Mucosa of rectum (tissue), 2 donors: Measurements from ENCODE around the gene MEAK7.
A peak's percentile ranks its signal among the peaks of the same experiment; 100 is the strongest.

ENCODE experiments used
- H3K27ac ChIP-seq, 2 donors: one replicate each; pipeline ENCODE4 v1.7.0; 2013; ENCODE audit warnings: inconsistent platforms in 2 of 2, low read depth in 2 of 2, low read length in 2 of 2
- H3K27me3 ChIP-seq, 2 donors: one replicate each; pipeline ENCODE4 v1.7.0; 2013; ENCODE audit warnings: low read length in 2 of 2; ENCODE audit not compliant: control insufficient read depth in 2 of 2, insufficient read depth in 2 of 2
- H3K36me3 ChIP-seq, 2 donors: one replicate each; pipeline ENCODE4 v1.7.0; 2013; ENCODE audit warnings: low read length in 2 of 2; ENCODE audit not compliant: control insufficient read depth in 2 of 2, insufficient read depth in 2 of 2
- H3K4me1 ChIP-seq, 2 donors: one replicate each; pipeline ENCODE4 v1.7.0; 2013; ENCODE audit warnings: low read length in 2 of 2, mild to moderate bottlenecking in 1 of 2; ENCODE audit not compliant: control insufficient read depth in 2 of 2, insufficient read depth in 2 of 2
- H3K4me3 ChIP-seq, 2 donors: one replicate each; pipeline ENCODE4 v1.7.0; 2013; ENCODE audit warnings: low read length in 2 of 2
- H3K9ac ChIP-seq, 2 donors: one replicate each; pipeline ENCODE4 v1.7.0; 2013; ENCODE audit warnings: low read length in 2 of 2, low read depth in 1 of 2, mild to moderate bottlenecking in 1 of 2
- H3K9me3 ChIP-seq, 2 donors: one replicate each; pipeline ENCODE4 v1.7.0; 2013; ENCODE audit warnings: low read length in 2 of 2; ENCODE audit not compliant: control insufficient read depth in 2 of 2
- donor health status: healthy.
- donor health status: Normal muscosa, but diverticular disease.

The MEAK7 gene

DNA sequence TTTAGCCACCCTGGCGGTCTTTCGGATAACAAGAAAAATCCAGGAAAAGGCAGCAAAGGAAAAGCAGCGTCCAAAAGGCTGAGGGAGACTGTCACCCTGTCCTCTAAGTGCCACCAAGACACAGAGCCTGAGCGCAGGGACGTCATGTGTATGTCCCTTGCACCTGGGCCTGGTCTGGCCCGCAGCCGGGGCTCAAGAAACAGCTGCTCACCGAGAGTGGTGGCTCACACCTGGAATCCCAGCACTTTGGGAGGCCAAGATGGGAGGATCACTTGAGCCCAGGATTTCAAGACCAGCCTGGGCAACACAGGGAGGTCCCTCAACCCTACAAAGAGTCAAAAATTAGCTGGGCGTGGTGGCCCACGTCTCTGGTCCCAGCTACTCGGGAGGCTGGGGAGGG lies 9.2 kb upstream of the MEAK7 start:
- no peaks in the 10 kb centered on the region for H3K27me3 ChIP-seq
- no peak overlapping the region for H3K4me3 ChIP-seq
- H3K9me3 ChIP-seq = no peaks in the 10 kb centered on the region
- peaks cover 2 to 12% of the 10 kb centered on the region in 2 donors for H3K4me1 ChIP-seq
- no peaks in the 10 kb centered on the region for H3K36me3 ChIP-seq
- no peak overlapping the region for H3K9ac ChIP-seq
- peak overlapping the region in 1 of 2 donors; percentile 68 for H3K27ac ChIP-seq

DNA sequence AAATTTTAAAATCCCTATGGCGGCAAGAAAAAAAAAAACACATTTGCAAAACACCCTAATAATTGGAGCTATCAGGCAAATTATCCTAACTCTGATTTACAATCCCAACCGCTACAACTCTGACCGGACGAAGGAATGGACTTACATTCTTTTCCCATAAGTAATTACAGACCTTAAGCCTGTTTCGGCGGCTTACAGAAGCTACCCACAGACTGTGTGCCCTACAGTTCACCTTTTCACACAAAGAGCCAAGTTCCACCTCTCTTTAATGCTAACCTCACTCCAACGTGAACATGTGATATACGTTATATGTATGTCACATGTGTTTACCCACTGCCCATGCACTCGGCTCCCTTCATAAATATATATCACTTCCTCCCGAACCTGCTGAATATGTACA lies 8.7 kb upstream of the MEAK7 start:
- Histone ChIP-seq H3K9ac (no peak overlapping the region), H3K27me3 (no peaks in the 10 kb centered on the region), H3K36me3 (no peaks in the 10 kb centered on the region), H3K4me3 (no peak overlapping the region), H3K4me1 (peaks cover 0 to 12% of the 10 kb centered on the region in 2 donors), H3K27ac (peak overlapping the region in 1 of 2 donors; percentile 68), H3K9me3 (no peaks in the 10 kb centered on the region)

DNA sequence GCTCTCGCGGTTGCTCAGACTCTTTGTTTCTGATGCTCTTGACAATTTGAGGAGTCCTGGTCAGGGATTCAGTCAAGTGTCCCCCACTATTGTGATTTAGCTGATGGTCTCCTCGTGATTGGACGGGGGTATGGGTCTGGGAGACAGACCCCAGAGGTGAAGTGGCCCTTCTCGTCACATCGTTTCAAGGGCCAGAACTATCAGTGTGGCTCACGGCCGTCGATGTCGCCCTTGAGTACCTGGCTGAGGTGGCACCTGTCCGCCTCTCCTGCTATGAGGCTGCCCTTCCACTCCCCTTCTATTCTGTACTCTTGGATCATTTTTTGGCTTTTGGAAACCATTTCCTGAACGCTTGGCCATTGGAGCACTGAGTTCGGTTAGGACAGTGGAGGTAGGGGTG lies 7.4 kb upstream of the MEAK7 start:
- no peak overlapping the region for H3K27ac ChIP-seq
- H3K9me3 ChIP-seq = no peaks in the 10 kb centered on the region
- peaks cover 0 to 12% of the 10 kb centered on the region in 2 donors for H3K4me1 ChIP-seq
- H3K9ac ChIP-seq = no peak overlapping the region
- H3K27me3 ChIP-seq = no peaks in the 10 kb centered on the region
- no peak overlapping the region for H3K4me3 ChIP-seq
- no peaks in the 10 kb centered on the region for H3K36me3 ChIP-seq

DNA sequence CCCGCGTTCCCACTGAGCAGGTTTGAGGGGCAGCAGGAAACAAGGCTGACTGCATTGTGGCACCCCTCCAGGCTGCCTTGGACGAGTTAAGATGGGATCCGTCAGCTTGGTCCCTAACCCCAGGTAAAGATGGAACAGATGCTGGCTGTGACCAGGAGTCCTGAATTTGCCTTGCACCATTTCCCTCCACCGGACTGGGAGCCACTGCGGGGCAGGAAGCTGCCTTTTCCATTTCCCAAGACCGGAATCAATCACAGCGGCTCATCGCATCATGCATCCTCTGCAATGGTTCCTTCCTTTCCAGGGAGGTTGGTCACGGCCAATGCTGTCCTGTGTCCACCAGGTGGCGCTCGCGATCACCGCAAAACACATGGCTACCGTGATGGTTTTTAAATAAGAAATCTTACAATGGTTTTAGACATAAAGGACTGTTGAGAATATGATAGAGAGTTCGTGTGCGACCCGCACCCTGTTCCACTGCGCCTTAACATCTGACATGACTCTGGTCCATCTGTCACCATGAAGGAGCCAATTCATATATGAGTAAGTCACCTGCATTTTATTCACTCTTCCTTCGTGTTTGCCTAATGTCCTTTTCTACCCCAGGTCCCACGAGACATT lies 6.8 kb upstream of the MEAK7 start:
- Histone ChIP-seq H3K27me3 (no peaks in the 10 kb centered on the region), H3K4me1 (peaks cover 0 to 15% of the 10 kb centered on the region in 2 donors), H3K9ac (no peak overlapping the region), H3K36me3 (no peaks in the 10 kb centered on the region), H3K9me3 (no peaks in the 10 kb centered on the region), H3K4me3 (no peak overlapping the region), H3K27ac (no peak overlapping the region)

DNA sequence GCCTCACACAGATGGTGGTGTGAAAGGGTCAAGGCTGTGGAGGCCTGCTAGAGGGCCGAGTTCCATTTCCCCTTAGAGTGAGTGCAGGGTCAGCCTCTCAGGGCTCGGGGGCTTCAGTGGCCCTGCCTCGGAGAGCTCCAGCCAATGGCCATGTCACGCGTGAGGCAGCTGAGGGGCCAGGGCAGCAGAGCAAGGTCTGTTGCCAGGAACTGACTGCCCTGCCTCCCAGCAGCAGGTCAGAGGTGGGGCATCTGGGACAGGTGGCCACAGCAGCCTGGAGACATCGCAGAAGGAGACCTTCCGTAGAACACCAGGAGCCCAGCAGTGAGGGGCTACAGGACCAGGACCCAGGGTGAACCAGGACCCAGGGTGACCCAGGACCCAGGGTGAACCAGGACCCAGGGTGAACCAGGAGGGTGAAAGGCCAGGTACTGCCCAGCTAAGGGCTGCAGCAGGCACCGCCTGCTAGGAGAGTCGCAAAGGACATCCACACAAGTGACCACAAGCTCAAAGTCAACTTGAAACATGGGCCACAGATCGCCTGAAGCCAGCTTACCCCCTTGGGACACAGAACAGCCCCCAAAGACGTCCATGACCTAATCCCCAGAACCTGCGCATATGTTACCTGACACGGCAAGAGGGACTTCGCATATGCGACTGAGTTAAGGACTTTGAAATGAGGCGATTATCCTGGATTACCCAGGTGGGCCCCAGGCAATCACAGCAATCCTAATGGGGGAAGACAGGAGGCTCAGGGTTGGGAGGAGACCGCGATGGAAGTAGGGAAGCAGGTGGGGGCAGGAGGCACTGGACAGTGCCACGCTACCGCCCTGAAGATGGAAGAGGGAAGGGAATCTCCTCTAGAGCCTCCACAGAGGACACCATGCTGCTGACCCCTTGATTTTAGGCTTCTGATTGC lies 4.8 kb upstream of the MEAK7 start:
- H3K4me3 ChIP-seq = no peak overlapping the region
- no peaks in the 10 kb centered on the region for H3K27me3 ChIP-seq
- H3K36me3 ChIP-seq = no peaks in the 10 kb centered on the region
- H3K9me3 ChIP-seq = no peaks in the 10 kb centered on the region
- H3K4me1 ChIP-seq = peaks cover 7 to 21% of the 10 kb centered on the region in 2 donors
- no peak overlapping the region for H3K27ac ChIP-seq
- H3K9ac ChIP-seq = no peak overlapping the region

DNA sequence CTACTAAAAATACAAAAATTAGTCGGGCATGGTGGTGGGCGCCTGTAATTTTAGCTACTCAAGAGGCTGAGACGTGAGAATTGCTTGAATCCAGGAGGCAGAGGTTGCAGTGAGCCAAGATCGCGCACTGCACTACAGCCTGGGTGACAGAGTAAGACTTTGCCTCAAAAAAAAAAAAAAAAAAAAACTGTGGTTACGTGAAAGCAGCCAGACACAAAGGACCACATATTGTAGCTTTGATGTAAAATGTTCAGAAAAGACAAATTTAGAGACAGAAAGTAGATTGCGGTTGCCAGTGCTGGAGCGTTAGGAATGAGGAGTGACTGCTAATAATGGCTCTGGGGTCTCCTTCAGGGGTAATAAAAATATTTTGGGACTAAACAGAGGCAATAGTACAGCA lies 4.0 kb upstream of the MEAK7 start:
- Histone ChIP-seq H3K4me3 (no peak overlapping the region), H3K27me3 (no peaks in the 10 kb centered on the region), H3K4me1 (peaks cover 11 to 28% of the 10 kb centered on the region in 2 donors)

DNA sequence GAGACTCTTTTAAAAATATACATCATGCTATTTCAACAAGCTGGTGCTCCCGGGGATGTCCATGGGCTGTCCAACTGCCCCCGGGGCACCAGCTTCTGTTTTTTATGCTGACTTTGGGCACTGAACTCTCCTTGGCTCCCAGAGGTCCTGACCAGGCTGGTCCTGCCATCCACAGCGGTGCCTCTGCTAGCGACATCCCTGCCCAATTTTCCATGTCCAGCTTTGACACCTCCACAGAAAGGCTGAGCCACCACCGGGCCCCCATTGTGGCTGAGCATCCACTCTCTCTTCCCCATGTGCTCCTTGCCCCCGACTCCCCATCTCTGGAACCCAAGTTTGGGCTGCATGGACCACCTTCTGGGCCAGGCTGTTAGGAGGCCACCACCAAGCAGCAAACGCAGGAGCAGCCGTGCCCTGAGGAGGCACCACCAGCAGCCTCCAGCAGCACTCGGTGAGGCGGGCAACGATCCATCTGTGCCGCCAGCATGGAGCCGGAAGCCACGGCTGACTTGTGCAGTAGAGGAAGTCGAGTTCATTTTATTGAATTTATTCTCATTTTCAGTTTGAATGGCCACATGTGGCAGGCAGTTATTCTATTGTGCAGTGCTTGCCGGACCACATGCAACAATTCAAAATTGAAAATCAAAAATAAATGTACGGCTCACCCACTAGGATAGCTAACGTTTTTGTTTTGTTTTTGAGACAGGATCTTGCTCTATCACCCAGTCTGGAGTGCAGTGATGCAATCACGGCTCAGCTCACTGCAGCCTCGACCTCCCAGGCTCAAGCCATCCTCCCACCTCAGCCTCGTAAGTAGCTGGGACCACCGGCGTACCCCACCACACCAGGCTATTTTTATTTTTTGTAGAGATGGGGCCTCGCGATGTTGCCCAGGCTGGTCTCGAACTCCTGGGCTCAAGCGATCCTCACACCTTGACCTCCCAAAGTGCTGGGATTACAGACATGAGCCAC lies 2.8 kb upstream of the MEAK7 start:
- Histone ChIP-seq H3K4me1 (peaks cover 14 to 31% of the 10 kb centered on the region in 2 donors), H3K36me3 (no peaks in the 10 kb centered on the region), H3K4me3 (peak overlapping the region in 1 of 2 donors; percentile 28), H3K27ac (no peak overlapping the region), H3K27me3 (no peaks in the 10 kb centered on the region), H3K9ac (no peak overlapping the region), H3K9me3 (no peaks in the 10 kb centered on the region)

More for the DNA sequence above, 4.0 kb upstream of the MEAK7 start:
- Histone ChIP-seq H3K27ac (no peak overlapping the region), H3K36me3 (no peaks in the 10 kb centered on the region), H3K9me3 (no peaks in the 10 kb centered on the region), H3K9ac (no peak overlapping the region)

DNA sequence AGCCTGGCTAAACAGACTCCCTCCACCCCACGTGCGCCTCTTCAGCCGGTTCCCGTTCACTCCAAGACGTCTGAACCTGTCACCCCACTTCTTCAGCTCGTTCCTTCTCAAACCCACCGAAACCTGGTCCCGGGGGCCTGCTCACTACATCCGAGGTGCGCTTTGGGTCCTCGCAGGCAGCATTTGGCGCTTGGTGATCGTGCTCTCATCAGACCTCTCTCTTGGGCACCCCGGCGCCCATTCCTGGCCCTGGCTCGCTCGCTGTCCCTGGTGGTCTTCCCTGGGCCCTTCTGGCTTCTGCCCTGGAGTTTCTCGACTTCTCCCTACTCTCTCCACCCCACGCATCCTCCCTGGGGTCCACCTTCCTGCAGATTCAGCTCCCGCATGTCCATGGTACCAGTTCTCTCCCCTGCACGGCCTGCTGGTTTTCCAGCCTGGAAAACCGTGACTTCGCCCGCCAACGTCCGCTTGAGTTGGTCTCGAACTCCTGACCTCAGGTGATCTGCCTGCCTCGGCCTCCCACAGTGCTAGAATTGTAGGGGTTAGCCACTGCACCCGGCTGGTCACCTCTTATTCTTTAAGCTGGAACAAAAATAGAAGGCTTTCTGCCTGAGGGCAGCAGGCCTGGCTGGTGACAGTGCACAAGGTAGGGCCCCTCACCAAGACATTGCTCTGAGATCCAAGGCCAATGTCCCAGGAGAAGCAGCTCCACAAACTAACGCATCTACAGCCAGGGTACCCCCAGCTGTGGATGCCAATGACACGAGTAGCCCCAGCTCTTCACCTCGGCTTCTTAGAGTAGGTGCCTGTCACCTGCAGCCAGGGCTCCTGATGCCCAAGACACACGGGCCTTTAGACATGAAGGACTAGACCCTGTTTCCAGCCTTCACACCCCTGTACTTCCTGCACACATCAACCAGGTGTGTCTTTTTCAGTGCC lies 1.1 kb upstream of the MEAK7 start:
- H3K4me3 ChIP-seq = peak overlapping the region; percentile 66 to 97
- H3K36me3 ChIP-seq = peaks cover 0 to 2% of the 10 kb centered on the region in 2 donors
- no peaks in the 10 kb centered on the region for H3K27me3 ChIP-seq
- H3K9me3 ChIP-seq = no peaks in the 10 kb centered on the region
- H3K27ac ChIP-seq = peak overlapping the region; percentile 65 to 68
- H3K4me1 ChIP-seq = peaks cover 19 to 29% of the 10 kb centered on the region in 2 donors
- H3K9ac ChIP-seq = peak overlapping the region; percentile 65 to 93

DNA sequence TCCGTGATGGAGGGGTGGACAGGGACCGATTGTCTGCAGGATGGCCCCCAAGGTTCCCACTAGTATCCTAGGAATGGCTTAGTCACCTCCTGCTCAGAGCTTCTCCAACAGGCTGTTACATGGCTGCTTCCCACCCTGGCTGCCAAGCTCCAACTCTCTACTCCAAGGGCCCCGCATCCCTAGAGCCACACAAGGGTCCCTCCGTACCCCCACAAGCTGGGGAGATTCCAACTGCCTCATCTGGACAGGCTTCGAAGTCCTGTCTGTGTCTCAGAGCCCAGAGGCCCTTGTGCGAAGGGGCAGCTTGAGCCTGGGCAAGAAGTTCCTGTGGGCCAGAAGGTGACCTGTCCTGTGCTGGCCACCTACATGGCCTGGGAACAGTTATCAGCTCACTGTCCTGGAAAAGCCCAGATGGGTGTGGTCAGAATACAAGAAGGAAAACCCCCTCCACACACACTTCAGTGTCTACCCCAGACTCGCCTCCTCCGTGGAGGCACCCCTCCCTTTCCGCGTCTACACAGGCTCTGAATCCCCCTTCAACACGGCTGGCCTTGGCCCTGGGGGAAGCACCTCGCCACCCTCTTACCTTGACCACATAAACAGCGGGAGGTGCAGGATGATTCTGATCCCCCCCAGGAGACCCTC lies 586 bp downstream of the MEAK7 start:
- Histone ChIP-seq H3K27me3 (no peaks in the 10 kb centered on the region), H3K27ac (peak overlapping the region; percentile 68 to 79), H3K36me3 (peaks cover 0 to 2% of the 10 kb centered on the region in 2 donors), H3K9me3 (no peaks in the 10 kb centered on the region), H3K9ac (peak overlapping the region; percentile 75 to 93), H3K4me3 (peak overlapping the region; percentile 89 to 97), H3K4me1 (peaks cover 19 to 29% of the 10 kb centered on the region in 2 donors)
